SU-DHL-6 (cell line): ENCODE data around the gene GLI3.

Source experiments
- H2AFZ ChIP-seq: fragments of 200-600 bp; sonication (generic); 2 replicates; pipeline ENCODE4 v1.6.1; 2014; ENCODE audit warnings: low read depth, mild to moderate bottlenecking, moderate library complexity, mixed read lengths, antibody characterized with exemption, low read length; ENCODE audit not compliant: severe bottlenecking
- H3F3A ChIP-seq: fragments of 200-600 bp; shearing (Covaris generic); 2 replicates; pipeline ENCODE4 v1.6.0; 2016; ENCODE audit warnings: antibody characterized with exemption, mild to moderate bottlenecking; ENCODE audit not compliant: insufficient read depth
- H3K27ac ChIP-seq: fragments of 200-600 bp; sonication (generic); 2 replicates; pipeline ENCODE4 v1.5.1; 2016; ENCODE audit warnings: low read depth, mild to moderate bottlenecking, low read length, moderate library complexity, mixed read lengths
- H3K27me3 ChIP-seq: fragments of 200-600 bp; sonication (generic), shearing (Covaris generic); 2 replicates; pipeline ENCODE4 v1.6.0; 2014; ENCODE audit warnings: mild to moderate bottlenecking, low read length
- H3K36me3 ChIP-seq: fragments of 200-600 bp; sonication (generic); 2 replicates; pipeline ENCODE4 v1.6.1; 2014; ENCODE audit warnings: mild to moderate bottlenecking, low read length, mixed read lengths
- H3K4me2 ChIP-seq: fragments of 300-600, 200-600 bp; shearing (Covaris generic), sonication (generic); 2 replicates; pipeline ENCODE4 v1.6.0; 2014; ENCODE audit warnings: low read length, low read depth, mild to moderate bottlenecking; ENCODE audit not compliant: poor library complexity, severe bottlenecking
- H3K4me3 ChIP-seq: fragments of 200-600 bp; sonication (generic); 2 replicates; pipeline ENCODE4 v1.5.1; 2014; ENCODE audit warnings: antibody characterized with exemption, low read length, mild to moderate bottlenecking, mixed read lengths; ENCODE audit not compliant: insufficient read depth, poor library complexity, severe bottlenecking
- H3K79me2 ChIP-seq: fragments of 200-600 bp; sonication (generic); 2 replicates; pipeline ENCODE4 v1.6.1; 2014; ENCODE audit warnings: mild to moderate bottlenecking, low read length, moderate library complexity; ENCODE audit not compliant: insufficient read depth
- H3K9ac ChIP-seq: fragments of 200-600 bp; sonication (generic); 2 replicates; pipeline ENCODE4 v1.7.0; 2014; ENCODE audit warnings: mild to moderate bottlenecking, low read length
- H3K9me2 ChIP-seq: fragments of 200-600 bp; sonication (generic); replicated peaks from 2 replicates; pipeline ENCODE4 v1.6.1; 2014; ENCODE audit warnings: low read length; ENCODE audit not compliant: insufficient read depth
- H3K9me3 ChIP-seq: fragments of 200-600 bp; sonication (generic); 2 replicates; pipeline ENCODE4 v1.6.1; 2014; ENCODE audit warnings: low read length, mixed read lengths; ENCODE audit not compliant: insufficient read depth
- H4K20me1 ChIP-seq: fragments of 200-600 bp; sonication (generic); 2 replicates; pipeline ENCODE4 v1.6.1; 2014; ENCODE audit warnings: low read depth, mild to moderate bottlenecking, antibody characterized with exemption, low read length, moderate library complexity, mixed read lengths
- EZH2phosphoT487 ChIP-seq: fragments of 200-600 bp; sonication (generic), shearing (Covaris generic); conservative IDR thresholded peaks from 2 replicates; pipeline ENCODE4 v1.6.1; 2018; ENCODE audit warnings: mild to moderate bottlenecking, antibody characterized with exemption, low read length, moderate library complexity, mixed read lengths
- TF ChIP-seq, protein P1 (sequence below): fragments of 200-600 bp; sonication (generic); IDR thresholded peaks from one replicate; pipeline ENCODE4 v1.5.1; 2017; ENCODE audit warnings: antibody characterized with exemption, mild to moderate bottlenecking, low read length, moderate library complexity; ENCODE audit not compliant: insufficient read depth, poor library complexity, severe bottlenecking

GLI3 gene

DNA sequence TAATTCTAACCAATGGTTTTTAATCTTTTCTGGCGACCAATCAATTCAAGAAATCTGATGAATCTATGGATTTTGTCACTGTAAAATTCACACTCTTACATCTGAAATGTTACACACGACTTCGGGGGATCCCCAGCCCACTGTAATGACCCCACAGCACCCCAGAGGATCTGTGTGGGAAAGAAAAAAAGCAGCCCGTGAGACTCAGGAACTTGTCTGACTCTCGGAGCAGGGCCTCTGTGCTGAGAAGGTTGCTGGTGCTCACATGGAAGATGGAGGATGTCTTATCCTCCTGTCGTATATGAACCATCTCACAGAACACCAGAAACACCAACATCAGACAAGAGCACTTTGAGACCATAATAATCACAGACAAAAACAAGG, 305.8 kb downstream of the GLI3 start:
- H3K36me3 ChIP-seq, result no peaks in the 10 kb centered on the region
- no peaks in the 10 kb centered on the region for H3K79me2 ChIP-seq
- H3K9ac ChIP-seq, result no peak overlapping the region
- H3K4me3 ChIP-seq, result no peak overlapping the region
- no peak overlapping the region for H2AFZ ChIP-seq
- H3K27ac ChIP-seq, result no peak overlapping the region
- H4K20me1 ChIP-seq, result no peaks in the 10 kb centered on the region
- H3K4me2 ChIP-seq, result no peak overlapping the region
- H3K27me3 ChIP-seq, result no peaks in the 10 kb centered on the region
- H3K9me2 ChIP-seq, result no peaks in the 10 kb centered on the region
- no peaks in the 10 kb centered on the region for H3K9me3 ChIP-seq
- no peaks in the 10 kb centered on the region for H3F3A ChIP-seq
- TF ChIP-seq, protein P1, sequence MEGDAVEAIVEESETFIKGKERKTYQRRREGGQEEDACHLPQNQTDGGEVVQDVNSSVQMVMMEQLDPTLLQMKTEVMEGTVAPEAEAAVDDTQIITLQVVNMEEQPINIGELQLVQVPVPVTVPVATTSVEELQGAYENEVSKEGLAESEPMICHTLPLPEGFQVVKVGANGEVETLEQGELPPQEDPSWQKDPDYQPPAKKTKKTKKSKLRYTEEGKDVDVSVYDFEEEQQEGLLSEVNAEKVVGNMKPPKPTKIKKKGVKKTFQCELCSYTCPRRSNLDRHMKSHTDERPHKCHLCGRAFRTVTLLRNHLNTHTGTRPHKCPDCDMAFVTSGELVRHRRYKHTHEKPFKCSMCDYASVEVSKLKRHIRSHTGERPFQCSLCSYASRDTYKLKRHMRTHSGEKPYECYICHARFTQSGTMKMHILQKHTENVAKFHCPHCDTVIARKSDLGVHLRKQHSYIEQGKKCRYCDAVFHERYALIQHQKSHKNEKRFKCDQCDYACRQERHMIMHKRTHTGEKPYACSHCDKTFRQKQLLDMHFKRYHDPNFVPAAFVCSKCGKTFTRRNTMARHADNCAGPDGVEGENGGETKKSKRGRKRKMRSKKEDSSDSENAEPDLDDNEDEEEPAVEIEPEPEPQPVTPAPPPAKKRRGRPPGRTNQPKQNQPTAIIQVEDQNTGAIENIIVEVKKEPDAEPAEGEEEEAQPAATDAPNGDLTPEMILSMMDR, result no peak

DNA sequence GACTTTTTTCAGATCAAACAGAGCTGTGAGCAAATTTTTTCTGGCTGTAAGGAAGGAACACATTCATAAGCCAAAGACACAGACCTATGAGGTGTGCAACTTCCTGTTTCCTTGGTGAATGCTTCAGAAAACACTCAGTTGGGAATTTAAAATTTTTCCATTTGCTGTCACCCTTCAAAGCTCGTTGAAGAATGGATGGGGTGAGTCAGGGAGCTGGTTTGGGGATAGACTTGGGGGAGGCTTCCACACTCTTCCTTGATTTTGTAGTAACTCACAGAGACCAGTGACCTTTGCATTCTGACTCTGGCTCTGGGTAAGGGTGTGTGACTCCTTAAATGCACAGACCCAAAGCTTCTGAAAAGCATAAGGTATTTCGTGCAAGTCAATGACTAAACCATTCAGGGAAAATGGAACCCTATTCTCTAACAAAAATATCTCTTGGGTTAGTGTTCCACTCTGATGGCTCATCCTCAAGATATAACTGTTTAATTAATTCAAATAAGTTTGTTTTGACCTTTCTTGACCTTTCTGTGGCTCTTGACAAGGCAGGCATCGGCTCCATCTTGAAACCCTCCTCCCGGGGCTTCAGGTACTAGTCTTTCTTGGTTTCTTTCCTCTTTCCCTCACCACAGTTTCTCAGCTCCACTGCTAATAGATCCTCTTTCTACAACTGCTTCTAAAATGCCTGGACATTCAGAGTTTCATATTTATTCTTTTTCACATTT, 306.3 kb downstream of the GLI3 start:
- TF ChIP-seq EZH2phosphoT487, result no peak
- TF ChIP-seq, protein P1, result no peak

DNA sequence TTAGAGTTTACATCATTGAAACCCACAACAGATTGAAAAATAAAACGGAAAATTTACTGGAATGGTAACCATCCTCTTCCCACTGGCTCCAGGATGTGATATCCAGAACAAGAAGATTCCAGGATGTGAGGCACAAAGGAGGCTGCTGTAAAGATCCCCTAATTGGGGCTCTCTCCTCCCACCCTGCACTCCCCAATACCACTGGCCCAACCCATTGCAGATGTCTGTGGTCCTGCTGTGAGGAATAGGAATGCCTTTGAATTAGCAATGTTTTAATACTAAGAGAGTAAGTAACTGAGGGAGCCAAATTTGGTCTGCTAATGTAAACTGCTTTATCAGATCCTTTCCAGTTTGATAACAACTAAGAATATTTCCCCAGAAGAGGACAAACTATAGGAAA, 308.2 kb downstream of the GLI3 start:
- no peaks in the 10 kb centered on the region for H3K9me3 ChIP-seq
- no peaks in the 10 kb centered on the region for H4K20me1 ChIP-seq
- H2AFZ ChIP-seq, result no peak overlapping the region
- no peaks in the 10 kb centered on the region for H3F3A ChIP-seq
- no peak overlapping the region for H3K27ac ChIP-seq
- no peak overlapping the region for H3K9ac ChIP-seq
- H3K4me2 ChIP-seq, result no peak overlapping the region
- no peak overlapping the region for H3K4me3 ChIP-seq
- no peaks in the 10 kb centered on the region for H3K79me2 ChIP-seq
- TF ChIP-seq, protein P1, result no peak
- no peak for TF ChIP-seq EZH2phosphoT487
- no peaks in the 10 kb centered on the region for H3K9me2 ChIP-seq
- H3K36me3 ChIP-seq, result no peaks in the 10 kb centered on the region
- no peaks in the 10 kb centered on the region for H3K27me3 ChIP-seq

More for the DNA sequence above, 306.3 kb downstream of the GLI3 start:
- Histone ChIP-seq H3F3A (no peaks in the 10 kb centered on the region), H2AFZ (no peak overlapping the region), H3K4me3 (no peak overlapping the region), H3K27ac (no peak overlapping the region), H4K20me1 (no peaks in the 10 kb centered on the region), H3K27me3 (no peaks in the 10 kb centered on the region), H3K4me2 (no peak overlapping the region), H3K9me2 (no peaks in the 10 kb centered on the region), H3K36me3 (no peaks in the 10 kb centered on the region), H3K9ac (no peak overlapping the region), H3K9me3 (no peaks in the 10 kb centered on the region), H3K79me2 (no peaks in the 10 kb centered on the region)
